Neural cell (in vitro differentiated cells): ENCODE results near the gene STAT5B.

Experiments
- CTCF ChIP-seq: fragments of 450-650 bp; IDR thresholded peaks from 2 replicates; pipeline ENCODE4 v1.5.1; 2014; ENCODE audit warnings: antibody characterized with exemption, mild to moderate bottlenecking, moderate library complexity; ENCODE audit not compliant: poor library complexity, severe bottlenecking
- POLR2AphosphoS5 ChIP-seq: IDR thresholded peaks from 2 replicates; pipeline ENCODE4 v1.6.1; 2012
- RAD21 ChIP-seq: fragments of 450-650 bp; conservative IDR thresholded peaks from 2 replicates; pipeline ENCODE4 v1.6.1; 2014; ENCODE audit warnings: antibody characterized with exemption, mild to moderate bottlenecking, moderate library complexity
- SMC3 ChIP-seq: fragments of 450-650 bp; conservative IDR thresholded peaks from 2 replicates; pipeline ENCODE4 v1.6.1; 2014; ENCODE audit warnings: antibody characterized with exemption, mild to moderate bottlenecking, moderate library complexity; ENCODE audit not compliant: poor library complexity
- TAF1 ChIP-seq: IDR thresholded peaks from 2 replicates; pipeline ENCODE4 v1.6.1; 2012; ENCODE audit warnings: low read depth

DNA sequence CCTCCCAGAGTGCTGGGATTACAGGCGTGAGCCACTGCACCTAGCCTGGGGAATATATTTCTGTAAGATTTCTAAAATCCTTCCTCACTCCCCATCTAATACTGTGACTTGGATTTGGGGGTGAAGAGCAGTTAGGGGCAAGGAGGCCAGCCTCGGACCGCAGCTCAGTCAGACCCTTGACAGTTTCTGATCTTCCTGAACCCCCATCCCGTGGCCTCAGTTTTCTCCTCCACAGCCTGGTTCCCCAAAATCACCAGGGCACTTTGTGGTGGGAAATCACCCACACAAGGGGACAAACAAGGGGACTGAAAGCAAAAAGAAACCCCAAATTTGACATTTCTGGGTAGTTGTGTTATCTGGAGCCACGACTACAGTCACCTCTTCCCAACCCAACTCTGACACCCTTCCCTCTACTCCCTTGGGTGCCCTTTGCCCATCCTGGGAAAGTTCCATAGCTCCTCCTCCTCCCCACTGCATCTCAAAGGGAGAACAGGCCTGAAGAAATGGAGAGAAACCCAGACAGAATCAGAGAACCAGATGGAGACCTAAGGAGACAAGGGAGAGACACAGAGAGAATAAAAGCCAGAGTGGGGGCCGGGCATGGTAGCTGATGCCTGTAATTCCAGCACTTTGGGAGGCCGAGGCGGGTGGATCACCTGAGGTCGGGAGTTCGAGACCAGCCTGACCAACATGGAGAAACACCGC is 9.3 kb upstream of the STAT5B start:
- TF ChIP-seq POLR2AphosphoS5: no peak
- TF ChIP-seq CTCF: no peak
- no peak for TF ChIP-seq RAD21
- no peak for TF ChIP-seq SMC3
- TF ChIP-seq TAF1: no peak
